Measurements from ENCODE around the gene HEATR5A.
"Not testable (repeated sequence)": the region's sequence is repeated elsewhere in the genome, so short reads cannot be mapped to it uniquely, and the experiment has no call there.

- TF ChIP-seq CTCF (IDR thresholded peaks at IDR 0.05 in 2 of 3, conservative IDR thresholded peaks at IDR 0.05 in 1 of 3; ENCODE audit: control insufficient read depth in 2 of 3, extremely low read depth in 1 of 3, insufficient read depth in 1 of 3, low read depth in 3 of 3, low read length in 3 of 3); RFX5 (IDR thresholded peaks at IDR 0.05; ENCODE audit: low read depth, low read length); GABPA (IDR thresholded peaks at IDR 0.05; ENCODE audit: low read depth); KAT2A (conservative IDR thresholded peaks at IDR 0.05; ENCODE audit: control insufficient read depth, low read depth, low read length); ZSCAN29 (IDR thresholded peaks at IDR 0.05); HCFC1 (IDR thresholded peaks at IDR 0.05; ENCODE audit: low read length); SMC3 (IDR thresholded peaks at IDR 0.05; ENCODE audit: borderline replicate concordance, low read length); BCL3 (IDR thresholded peaks at IDR 0.05; ENCODE audit: borderline replicate concordance, insufficient read depth, low read depth, low read length, poor library complexity, severe bottlenecking); BCL11A (IDR thresholded peaks at IDR 0.05; ENCODE audit: low read depth, low read length); SIN3A (IDR thresholded peaks at IDR 0.05; ENCODE audit: low read depth, low read length); POLR2A (IDR thresholded peaks at IDR 0.05; ENCODE audit: low read depth, low read length); TCF3 (IDR thresholded peaks at IDR 0.05; ENCODE audit: borderline replicate concordance, insufficient read depth, low read depth, low read length); REST (IDR thresholded peaks at IDR 0.05; ENCODE audit: low read depth, low read length): not testable (repeated sequence)
Measured at GRCh38 chr14:31361761-31362160, 58.6 kb downstream of the HEATR5A start.
